Mesendoderm (in vitro differentiated cells): ENCODE results near the gene MGAT5B.

Source experiments
- DNase-seq: peaks from one replicate; pipeline ENCODE4 v3.0.0; 2013
- H2AK5ac ChIP-seq: 2 replicates; pipeline ENCODE4 v1.6.1; 2013; ENCODE audit warnings: low read length, inconsistent platforms
- H2BK120ac ChIP-seq: 2 replicates; pipeline ENCODE4 v1.6.1; 2013; ENCODE audit warnings: low read depth, mild to moderate bottlenecking, low read length, moderate library complexity, mixed read lengths
- H2BK15ac ChIP-seq: replicated peaks from 2 replicates; pipeline ENCODE4 v1.6.1; 2013; ENCODE audit warnings: low read depth, mild to moderate bottlenecking, moderate library complexity
- H2BK5ac ChIP-seq: 2 replicates; pipeline ENCODE4 v1.6.1; 2013; ENCODE audit warnings: low read length, inconsistent platforms
- H3K18ac ChIP-seq: 2 replicates; pipeline ENCODE4 v1.6.1; 2013; ENCODE audit warnings: mild to moderate bottlenecking, low read length, mixed read lengths
- H3K23ac ChIP-seq: one replicate; pipeline ENCODE4 v1.6.1; 2013; ENCODE audit warnings: low read length
- H3K27ac ChIP-seq: 2 replicates; pipeline ENCODE4 v1.5.1; 2013; ENCODE audit warnings: low read depth, mild to moderate bottlenecking, inconsistent platforms, low read length, moderate library complexity
- H3K27me3 ChIP-seq: 2 replicates; pipeline ENCODE4 v1.6.1; 2013; ENCODE audit warnings: low read length, control low read depth, mild to moderate bottlenecking, inconsistent platforms; ENCODE audit not compliant: insufficient read depth, poor library complexity
- H3K36me3 ChIP-seq: 2 replicates; pipeline ENCODE4 v1.6.1; 2013; ENCODE audit warnings: low read length, inconsistent platforms; ENCODE audit not compliant: control insufficient read depth, insufficient read depth
- H3K4ac ChIP-seq: one replicate; pipeline ENCODE4 v1.6.1; 2013; ENCODE audit warnings: low read depth, mild to moderate bottlenecking, low read length, moderate library complexity
- H3K4me1 ChIP-seq: 2 replicates; pipeline ENCODE4 v1.6.1; 2013; ENCODE audit warnings: low read depth, low read length, inconsistent platforms; ENCODE audit not compliant: control insufficient read depth
- H3K4me2 ChIP-seq: 2 replicates; pipeline ENCODE4 v1.6.1; 2013; ENCODE audit warnings: low read length
- H3K4me3 ChIP-seq: 2 replicates; pipeline ENCODE4 v1.5.1; 2013; ENCODE audit warnings: mild to moderate bottlenecking, low read length
- H3K56ac ChIP-seq: one replicate; pipeline ENCODE4 v1.6.1; 2013; ENCODE audit warnings: low read length
- H3K79me1 ChIP-seq: 2 replicates; pipeline ENCODE4 v1.6.1; 2013; ENCODE audit warnings: low read length, inconsistent platforms
- H3K79me2 ChIP-seq: 2 replicates; pipeline ENCODE4 v1.6.1; 2013; ENCODE audit warnings: mild to moderate bottlenecking, low read length; ENCODE audit not compliant: control insufficient read depth, insufficient read depth
- H3K9ac ChIP-seq: 2 replicates; pipeline ENCODE4 v1.6.1; 2013; ENCODE audit warnings: low read length, inconsistent platforms
- H4K5ac ChIP-seq: one replicate; pipeline ENCODE4 v1.6.1; 2013; ENCODE audit warnings: low read length
- H4K8ac ChIP-seq: one replicate; pipeline ENCODE4 v1.6.1; 2013; ENCODE audit warnings: low read depth, mild to moderate bottlenecking, control low read depth, low read length, moderate library complexity
- WGBS: extraction: QIAGEN DNeasy Blood & Tissue Kit; methylation state at CpG from one replicate; pipeline ENCODE4 v1.1.7; 2013; ENCODE audit warnings: low lambda C conversion rate, missing lambda C conversion rate; ENCODE audit not compliant: insufficient coverage; ENCODE audit errors: extremely low coverage; 5-methylcytosine and 5-hydroxymethylcytosine counted together

The MGAT5B gene

DNA sequence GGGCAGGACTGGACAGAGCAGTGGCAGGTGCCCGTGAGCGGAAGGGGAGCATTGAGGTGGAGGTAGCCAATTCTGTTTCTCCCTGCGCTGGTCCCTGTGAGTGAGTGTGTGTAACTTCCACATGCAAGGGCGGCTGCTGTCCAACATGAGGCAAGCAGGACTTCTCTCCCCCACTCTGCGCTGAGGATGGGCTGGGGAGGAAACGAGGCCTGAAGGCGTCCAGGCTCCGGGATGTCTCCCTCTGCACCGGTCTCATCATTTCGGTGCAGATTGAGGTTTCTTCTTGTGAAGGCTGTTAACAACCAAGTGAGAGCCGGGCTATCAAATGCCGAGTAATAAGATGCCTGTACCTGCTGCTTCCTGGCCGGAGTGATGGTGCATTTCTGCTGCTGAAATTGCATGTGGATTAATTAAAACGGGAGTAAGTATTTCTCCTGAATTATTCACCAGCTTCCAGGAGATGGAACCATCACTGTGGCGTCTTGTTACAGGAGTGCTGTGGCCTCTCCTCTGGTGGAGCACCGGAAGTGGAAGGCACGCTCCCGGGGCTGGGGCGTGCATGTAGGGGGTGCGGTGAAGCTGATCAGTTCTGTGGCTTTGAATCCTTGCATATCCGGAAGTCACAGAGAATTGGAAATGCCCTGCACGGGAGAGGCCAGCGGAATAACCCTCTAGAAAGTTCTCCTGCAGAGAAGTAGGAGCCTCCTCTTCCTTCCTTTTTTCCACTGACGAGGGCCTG, 41.7 kb upstream of the MGAT5B start:
- H3K4me3 ChIP-seq: no peak overlapping the region

DNA sequence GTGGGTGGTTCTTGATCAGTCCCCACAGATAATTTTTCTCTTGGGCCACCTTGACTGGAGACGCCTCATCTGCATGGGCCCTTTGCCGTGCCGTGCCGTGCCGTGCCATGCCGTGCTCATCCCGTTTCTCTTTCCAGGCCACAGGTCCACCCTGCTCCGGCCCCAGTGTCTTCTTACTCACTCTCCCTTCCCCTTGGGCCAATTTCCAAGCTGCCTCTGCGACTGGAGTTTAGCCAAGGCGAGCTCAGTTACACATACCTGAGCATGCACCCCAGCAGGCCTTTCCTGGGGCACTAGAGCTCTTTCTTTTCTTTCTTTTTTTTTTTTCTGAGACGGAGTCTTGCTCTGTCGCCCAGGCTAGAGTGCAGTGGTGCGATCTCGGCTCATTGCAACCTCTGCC, 40.5 kb upstream of the MGAT5B start:
- no peak overlapping the region for H2AK5ac ChIP-seq
- no CpG with 5 or more reads among the region's 14 CpGs for WGBS
- no peak overlapping the region for H3K56ac ChIP-seq
- H3K79me1 ChIP-seq: no peaks in the 10 kb centered on the region
- H4K5ac ChIP-seq: no peak overlapping the region
- no peak overlapping the region for H3K4me2 ChIP-seq
- no peak overlapping the region for H3K27ac ChIP-seq
- no peak overlapping the region for H3K18ac ChIP-seq
- no peaks in the 10 kb centered on the region for H3K36me3 ChIP-seq
- H3K27me3 ChIP-seq: no peaks in the 10 kb centered on the region
- no peak overlapping the region for H2BK15ac ChIP-seq
- no peak overlapping the region for H3K9ac ChIP-seq
- no peak overlapping the region for H2BK120ac ChIP-seq
- no peak overlapping the region for H4K8ac ChIP-seq
- H3K4me3 ChIP-seq: no peak overlapping the region
- H3K79me2 ChIP-seq: no peaks in the 10 kb centered on the region
- no peak overlapping the region for H3K23ac ChIP-seq
- no peak for DNase-seq
- no peaks in the 10 kb centered on the region for H3K4me1 ChIP-seq
- no peak overlapping the region for H3K4ac ChIP-seq
- H2BK5ac ChIP-seq: no peak overlapping the region

More for the DNA sequence above, 41.7 kb upstream of the MGAT5B start:
- Histone ChIP-seq H3K27me3 (no peaks in the 10 kb centered on the region), H2BK5ac (no peak overlapping the region), H2BK15ac (no peak overlapping the region), H3K36me3 (no peaks in the 10 kb centered on the region), H4K5ac (no peak overlapping the region), H3K4me1 (no peaks in the 10 kb centered on the region), H4K8ac (no peak overlapping the region), H2BK120ac (no peak overlapping the region), H3K56ac (no peak overlapping the region), H3K4me2 (no peak overlapping the region), H3K18ac (no peak overlapping the region), H3K79me1 (no peaks in the 10 kb centered on the region), H3K27ac (no peak overlapping the region), H3K4ac (no peak overlapping the region), H3K9ac (no peak overlapping the region), H2AK5ac (no peak overlapping the region), H3K23ac (no peak overlapping the region), H3K79me2 (no peaks in the 10 kb centered on the region)
- no CpG with 5 or more reads among the region's 24 CpGs for WGBS
- DNase-seq: no peak

DNA sequence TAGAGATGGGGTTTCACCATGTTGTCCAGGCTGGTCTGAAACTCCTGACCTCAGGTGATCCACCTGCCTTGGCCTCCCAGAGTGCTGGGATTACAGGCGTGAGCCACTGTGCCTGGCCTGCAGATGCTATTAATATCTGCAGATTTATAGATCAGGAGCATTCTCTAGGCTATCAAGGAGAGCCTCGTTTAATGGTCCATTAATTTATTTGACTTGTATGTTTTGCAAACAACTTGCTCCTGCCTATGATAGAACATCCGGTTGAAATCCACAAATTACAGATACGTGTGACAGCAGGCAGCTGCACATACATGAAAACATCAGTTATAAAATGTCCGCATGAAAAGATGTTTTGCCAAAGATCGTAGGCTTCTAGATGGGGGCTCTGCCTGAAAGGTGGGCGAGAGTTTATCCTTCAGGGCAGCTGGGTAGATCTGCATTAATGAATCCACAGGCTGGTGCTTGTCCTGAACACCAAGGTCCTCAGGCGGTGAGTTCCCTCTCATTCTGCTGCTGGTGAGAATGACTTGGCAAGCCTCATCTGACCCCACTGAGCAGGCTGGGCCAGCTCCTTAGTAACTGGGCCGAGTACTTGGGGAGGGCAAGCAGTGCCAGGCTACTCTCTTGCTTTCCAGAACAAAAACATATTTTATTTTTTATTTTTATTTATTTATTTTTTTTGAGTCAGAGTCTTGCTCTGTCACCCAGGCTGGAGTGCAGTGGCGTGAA, 37.1 kb upstream of the MGAT5B start:
- Histone ChIP-seq H3K18ac (no peak overlapping the region), H3K4me2 (no peak overlapping the region), H4K8ac (no peak overlapping the region), H2BK15ac (no peak overlapping the region), H3K27me3 (no peaks in the 10 kb centered on the region), H3K9ac (no peak overlapping the region), H4K5ac (no peak overlapping the region), H2BK5ac (no peak overlapping the region), H2BK120ac (no peak overlapping the region), H3K4ac (no peak overlapping the region), H2AK5ac (no peak overlapping the region), H3K4me3 (no peak overlapping the region), H3K79me2 (no peaks in the 10 kb centered on the region), H3K36me3 (no peaks in the 10 kb centered on the region), H3K23ac (no peak overlapping the region), H3K4me1 (no peaks in the 10 kb centered on the region), H3K56ac (no peak overlapping the region), H3K79me1 (no peaks in the 10 kb centered on the region), H3K27ac (no peak overlapping the region)
- no CpG with 5 or more reads among the region's 10 CpGs for WGBS
- DNase-seq: no peak

- H2BK15ac ChIP-seq: no peak overlapping the region
- H3K79me2 ChIP-seq: no peaks in the 10 kb centered on the region
- no peak overlapping the region for H3K4ac ChIP-seq
- H3K4me3 ChIP-seq: no peak overlapping the region
- H3K4me1 ChIP-seq: no peaks in the 10 kb centered on the region
- no peak overlapping the region for H3K23ac ChIP-seq
- H3K27me3 ChIP-seq: no peaks in the 10 kb centered on the region
- H4K8ac ChIP-seq: no peak overlapping the region
- no peak overlapping the region for H3K9ac ChIP-seq
- no peak overlapping the region for H4K5ac ChIP-seq
- no peak overlapping the region for H3K18ac ChIP-seq
- no peak overlapping the region for H2AK5ac ChIP-seq
- WGBS: no CpG with 5 or more reads among the region's 7 CpGs
- no peaks in the 10 kb centered on the region for H3K79me1 ChIP-seq
- H3K36me3 ChIP-seq: no peaks in the 10 kb centered on the region
- no peak overlapping the region for H3K27ac ChIP-seq
- DNase-seq: no peak
- no peak overlapping the region for H3K4me2 ChIP-seq
- H3K56ac ChIP-seq: no peak overlapping the region
- no peak overlapping the region for H2BK5ac ChIP-seq
- no peak overlapping the region for H2BK120ac ChIP-seq
Observed at GRCh38 chr17:76833034-76833644, 35.1 kb upstream of the MGAT5B start.

GRCh38 chr17:76833747-76834146, 34.5 kb upstream of the MGAT5B start:
- H3K56ac ChIP-seq: no peak overlapping the region
- H3K9ac ChIP-seq: no peak overlapping the region

More at GRCh38 chr17:76833747-76834146, 34.5 kb upstream of the MGAT5B start:
- H2AK5ac ChIP-seq: no peak overlapping the region
- WGBS: no CpG with 5 or more reads among the region's 4 CpGs
- H3K27me3 ChIP-seq: no peaks in the 10 kb centered on the region
- H2BK120ac ChIP-seq: no peak overlapping the region
- DNase-seq: no peak
- H3K36me3 ChIP-seq: no peaks in the 10 kb centered on the region
- no peaks in the 10 kb centered on the region for H3K79me1 ChIP-seq
- no peak overlapping the region for H4K8ac ChIP-seq
- H3K4me2 ChIP-seq: no peak overlapping the region
- no peaks in the 10 kb centered on the region for H3K79me2 ChIP-seq
- H3K4ac ChIP-seq: no peak overlapping the region
- H4K5ac ChIP-seq: no peak overlapping the region
- no peak overlapping the region for H2BK15ac ChIP-seq
- no peak overlapping the region for H3K27ac ChIP-seq
- no peaks in the 10 kb centered on the region for H3K4me1 ChIP-seq
- no peak overlapping the region for H3K23ac ChIP-seq
- no peak overlapping the region for H3K18ac ChIP-seq
- no peak overlapping the region for H2BK5ac ChIP-seq
- H3K4me3 ChIP-seq: no peak overlapping the region
